Small intestine (tissue), 7 donors: ENCODE data around the gene PADI2. TPM values are rescaled to one million over a fixed set of nuclear protein-coding genes. Genes with fewer than 3 reads are reported as not detected.

Experiments
- DNase-seq, 2 donors: peaks; one replicate each; pipeline versions ENCODE4 v3.0.0 to v3.0.0-alpha.2; 2013
- FAIRE-seq: peaks from 2 replicates; lab custom pipeline; 2012; peaks lifted over from hg19 to GRCh38; lab: Jason Lieb, UNC
- H3K27ac ChIP-seq, 3 donors: one replicate each; pipeline ENCODE4 v1.5.1; 2013; ENCODE audit warnings: low read length in 2 of 3, mild to moderate bottlenecking in 2 of 3, control low read depth in 1 of 3, inconsistent platforms in 1 of 3, low read depth in 1 of 3, moderate library complexity in 1 of 3
- H3K27me3 ChIP-seq, 3 donors: one replicate each; pipeline ENCODE4 v1.6.1; 2013; ENCODE audit warnings: low read length in 3 of 3, inconsistent platforms in 1 of 3; ENCODE audit not compliant: control insufficient read depth in 3 of 3, insufficient read depth in 3 of 3
- H3K36me3 ChIP-seq, 3 donors: one replicate each; pipeline ENCODE4 v1.6.1; 2013; ENCODE audit warnings: low read length in 3 of 3, inconsistent platforms in 1 of 3, low read depth in 1 of 3, mild to moderate bottlenecking in 1 of 3, moderate library complexity in 1 of 3; ENCODE audit not compliant: control insufficient read depth in 3 of 3, insufficient read depth in 2 of 3
- H3K4me1 ChIP-seq, 3 donors: one replicate each; pipeline ENCODE4 v1.6.1; 2013; ENCODE audit warnings: low read length in 2 of 3, inconsistent platforms in 1 of 3, low read depth in 1 of 3, mild to moderate bottlenecking in 1 of 3, moderate library complexity in 1 of 3; ENCODE audit not compliant: control insufficient read depth in 3 of 3, insufficient read depth in 2 of 3
- H3K4me3 ChIP-seq, 3 donors: one replicate each; pipeline ENCODE4 v1.5.1; 2013; ENCODE audit warnings: low read length in 3 of 3, control low read depth in 1 of 3, inconsistent platforms in 1 of 3, low read depth in 1 of 3, mild to moderate bottlenecking in 1 of 3, moderate library complexity in 1 of 3
- H3K9me3 ChIP-seq, 2 donors: one replicate each; pipeline ENCODE4 v1.6.1; 2013; ENCODE audit warnings: low read depth in 1 of 2, low read length in 1 of 2; ENCODE audit not compliant: control insufficient read depth in 2 of 2, insufficient read depth in 1 of 2
- WGBS, 3 donors: extraction: QIAGEN DNeasy Blood & Tissue Kit; methylation state at CpG; one replicate each; pipeline ENCODE4 v1.1.7; 2013; 5-methylcytosine and 5-hydroxymethylcytosine counted together
- polyA plus RNA-seq, 4 donors: library from polyadenylated mRNA; stranded (reverse) in 3 of 4; unstranded in 1 of 4; fragments of 200-250 nt in 3 of 4; fragments of 120-200 nt in 1 of 4; gene quantifications; one replicate each; pipeline versions ENCODE4 v1.2.1 to v1.2.3, GENCODE V29; 2013
- donor health status: healthy with polysubstance abuse.
- donor health status: control.
- donor health status: control.
- donor health status: Bipolar disorder and iron deficiency.
- donor health status: healthy.

The PADI2 gene
- polyA plus RNA-seq, 4 donors, result 0.28 to 95.2 (median 0.54) TPM; not detected in 1

- Histone ChIP-seq H3K27ac (no peak overlapping the region), H3K4me3 (no peak overlapping the region), H3K36me3 (peaks cover 29 to 62% (median 44%) of the 10 kb centered on the region in 3 donors), H3K9me3 (no peaks in the 10 kb centered on the region), H3K4me1 (peaks cover 0 to 5% (median 0%) of the 10 kb centered on the region in 3 donors), H3K27me3 (no peaks in the 10 kb centered on the region)
- 95 to 100% (median 95%) methylated on average over 2 of the region's 2 CpGs for WGBS, 3 donors
- DNase-seq (no peak), FAIRE-seq (no peak)
Observed at GRCh38 chr1:17020502-17020901, 98.7 kb downstream of the PADI2 start.

- WGBS, 3 donors, result 14 to 43% (median 37%) methylated on average over 1 of the region's 1 CpG
- Histone ChIP-seq H3K36me3 (peaks cover 26 to 52% (median 37%) of the 10 kb centered on the region in 3 donors), H3K4me1 (peaks cover 0 to 5% (median 0%) of the 10 kb centered on the region in 3 donors), H3K9me3 (no peaks in the 10 kb centered on the region), H3K27ac (no peak overlapping the region), H3K4me3 (no peak overlapping the region), H3K27me3 (no peaks in the 10 kb centered on the region)
- no peak for FAIRE-seq
- DNase-seq, result no peak
Observed at GRCh38 chr1:17018849-17019248, 100.4 kb downstream of the PADI2 start.

GRCh38 chr1:17017435-17017834 lies 101.8 kb downstream of the PADI2 start:
- Histone ChIP-seq H3K27me3 (no peaks in the 10 kb centered on the region), H3K9me3 (no peaks in the 10 kb centered on the region), H3K27ac (no peak overlapping the region), H3K4me1 (peaks cover 0 to 5% (median 0%) of the 10 kb centered on the region in 3 donors), H3K4me3 (no peak overlapping the region), H3K36me3 (peaks cover 20 to 44% (median 23%) of the 10 kb centered on the region in 3 donors)
- 90 to 97% (median 92%) methylated on average over 7 of the region's 7 CpGs for WGBS, 3 donors
- no peak for DNase-seq
- no peak for FAIRE-seq

Other genes with a start within 250 kb of the PADI2 start
- not detected for gene RNU1-2, start 223.5 kb downstream of the PADI2 start, polyA plus RNA-seq
- 10 to 100 TPM in 2 of 4 donors, 1 to 10 TPM in 2; 2.7 to 19.6 (median 10.2) TPM for gene CROCC, start 197.5 kb downstream of the PADI2 start, polyA plus RNA-seq
- gene MFAP2, start 138.8 kb downstream of the PADI2 start, polyA plus RNA-seq, result 100 to 1,000 TPM in 1 of 4 donors, 1 to 10 TPM in 2, not detected in 1; 2.4 to 125 (median 8.7) TPM
- gene ATP13A2, start 107.5 kb downstream of the PADI2 start, polyA plus RNA-seq, result 10 to 100 TPM; 14.6 to 33.7 (median 17.4) TPM
- 100 to 1,000 TPM; 145 to 380 (median 224) TPM for gene SDHB, start 65.4 kb downstream of the PADI2 start, polyA plus RNA-seq
- under 1 TPM in 3 of 4 donors, not detected in 1; 0.01 to 0.27 (median 0.10) TPM for gene PADI1, start 85.7 kb upstream of the PADI2 start, polyA plus RNA-seq
- under 1 TPM in 2 of 4 donors, not detected in 2; 0.01 to 0.04 TPM for gene PADI3, start 129.6 kb upstream of the PADI2 start, polyA plus RNA-seq
- gene PADI4, start 188.7 kb upstream of the PADI2 start, polyA plus RNA-seq, result under 1 TPM in 2 of 4 donors, not detected in 2; 0.03 to 0.24 TPM